Measurements from ENCODE around the gene RPS21.

Gene RPS21

GRCh38 chr20:62354031-62354808 lies 32.7 kb upstream of the RPS21 start:
- DNase-seq = no peak

GRCh38 chr20:62354811-62355341 lies 32.0 kb upstream of the RPS21 start:
- DNase-seq = no peak

- DNase-seq = no peak
Measured at GRCh38 chr20:62355516-62355877, 31.4 kb upstream of the RPS21 start.

- no peak for DNase-seq
Measured at GRCh38 chr20:62355878-62356588, 30.9 kb upstream of the RPS21 start.

- no peak for DNase-seq
Measured at GRCh38 chr20:62356589-62357186, 30.2 kb upstream of the RPS21 start.

GRCh38 chr20:62357187-62357667 lies 29.7 kb upstream of the RPS21 start:
- DNase-seq = no peak

GRCh38 chr20:62357681-62358080 lies 29.2 kb upstream of the RPS21 start:
- DNase-seq = no peak

- DNase-seq = no peak
Measured at GRCh38 chr20:62358171-62359042, 28.5 kb upstream of the RPS21 start.

- DNase-seq = no peak
Measured at GRCh38 chr20:62359043-62359490, 27.8 kb upstream of the RPS21 start.

GRCh38 chr20:62359491-62360121 lies 27.3 kb upstream of the RPS21 start:
- DNase-seq = no peak

- no peak for DNase-seq
Measured at GRCh38 chr20:62360854-62361798, 25.8 kb upstream of the RPS21 start.

- no peak for DNase-seq
Measured at GRCh38 chr20:62361799-62362589, 24.9 kb upstream of the RPS21 start.

- DNase-seq = no peak
Measured at GRCh38 chr20:62362590-62362940, 24.3 kb upstream of the RPS21 start.

- no peak for DNase-seq
Measured at GRCh38 chr20:62362991-62363919, 23.6 kb upstream of the RPS21 start.

GRCh38 chr20:62363920-62364851 lies 22.7 kb upstream of the RPS21 start:
- no peak for DNase-seq

- DNase-seq = no peak
Measured at GRCh38 chr20:62364911-62365736, 21.8 kb upstream of the RPS21 start.
